CD4-positive, alpha-beta T cell (primary cell): ENCODE measurements around the gene DUSP18. TPM values are rescaled to one million over a fixed set of nuclear protein-coding genes. Genes with fewer than 3 reads are reported as not detected.
"Not testable (repeated sequence)": the region's sequence is repeated elsewhere in the genome, so short reads cannot be mapped to it uniquely, and the experiment has no call there.

Experiments
- ATAC-seq: fragments of 200-7000 bp; cut with Tn5 transposase; one replicate; pipeline ENCODE4 v1.10.0; 2022; ENCODE audit warnings: mild to moderate bottlenecking; ENCODE audit not compliant: poor library complexity
- CTCF ChIA-PET: fragments of 350-600 bp; sonication (Branson Sonifier 250); formaldehyde crosslinking; loops from one replicate; lab custom pipeline; 2021; ENCODE audit warnings: antibody characterized with exemption, inconsistent platforms; lab: Charles Lee
- POLR2A ChIA-PET: fragments of 350-600 bp; sonication (Branson Sonifier 250); formaldehyde crosslinking; loops from one replicate; lab custom pipeline; 2021; ENCODE audit warnings: antibody characterized with exemption, inconsistent platforms; lab: Charles Lee
- DNase-seq, 14 experiments: peaks; one replicate each; pipeline ENCODE4 v3.0.0-alpha.2; 2013 to 2020; ENCODE audit warnings: mixed read lengths in 2 of 14
- H3K27ac ChIP-seq, 2 donors: one replicate each; pipeline versions ENCODE4 v1.5.1 to v1.7.0; 2013; ENCODE audit warnings: low read length in 2 of 2, low read depth in 1 of 2, mild to moderate bottlenecking in 1 of 2
- H3K27me3 ChIP-seq, 2 experiments: 1 replicate in 1 of 2; 2 replicates in 1 of 2; pipeline versions ENCODE4 v1.6.1 to v1.7.0; 2013; ENCODE audit warnings: low read length in 2 of 2, control low read depth in 1 of 2, mild to moderate bottlenecking in 1 of 2, moderate library complexity in 1 of 2; ENCODE audit not compliant: insufficient read depth in 2 of 2, control insufficient read depth in 1 of 2
- H3K36me3 ChIP-seq: one replicate; pipeline ENCODE4 v1.6.1; 2013; ENCODE audit warnings: low read length, control low read depth; ENCODE audit not compliant: insufficient read depth
- H3K4me1 ChIP-seq: one replicate; pipeline ENCODE4 v1.6.1; 2013; ENCODE audit warnings: low read length, control low read depth; ENCODE audit not compliant: insufficient read depth
- H3K4me3 ChIP-seq: one replicate; pipeline ENCODE4 v1.5.1; 2013; ENCODE audit warnings: mild to moderate bottlenecking, low read length, moderate library complexity
- H3K9me3 ChIP-seq, 2 experiments: 1 replicate in 1 of 2; 2 replicates in 1 of 2; pipeline versions ENCODE4 v1.6.1 to v1.7.0; 2013; ENCODE audit warnings: low read length in 2 of 2, mild to moderate bottlenecking in 2 of 2, control low read depth in 1 of 2, moderate library complexity in 1 of 2; ENCODE audit not compliant: control insufficient read depth in 1 of 2, insufficient read depth in 1 of 2
- H3K27ac Mint-ChIP-seq: one replicate; pipeline ENCODE4 v1.8.0; 2020; ENCODE audit warnings: mixed read lengths
- H3K27me3 Mint-ChIP-seq: one replicate; pipeline ENCODE4 v1.8.0; 2021; ENCODE audit warnings: mixed read lengths
- H3K36me3 Mint-ChIP-seq: one replicate; pipeline ENCODE4 v1.8.0; 2021; ENCODE audit warnings: low read depth, mixed read lengths
- H3K4me1 Mint-ChIP-seq: one replicate; pipeline ENCODE4 v1.8.0; 2021; ENCODE audit warnings: low read depth, mixed read lengths
- H3K4me3 Mint-ChIP-seq: one replicate; pipeline ENCODE4 v1.8.0; 2020; ENCODE audit warnings: mild to moderate bottlenecking, mixed read lengths
- H3K9me3 Mint-ChIP-seq: one replicate; pipeline ENCODE4 v1.8.0; 2020; ENCODE audit warnings: mixed read lengths
- intact Hi-C, 2 experiments: fragments of 100-400 bp; cut with DNase I in 1 of 2; cut with micrococcal nuclease in 1 of 2; formaldehyde crosslinking; loops; one replicate each; pipeline versions ENCODE4 v1.15.1 to v1.9.0; 2023 to 2025; cut with DNase I, micrococcal nuclease
- total RNA-seq, 174 experiments: library from RNA in 2 of 174; stranded (reverse) in 2 of 174; gene quantifications; one replicate each; pipeline ENCODE4 v1.2.3 and lab custom pipeline; 2021 to 2026
- TF ChIP-seq, protein P1 (sequence below): fragments of 200-600 bp; IDR thresholded peaks from one replicate; pipeline ENCODE4 v1.8.0; 2022; ENCODE audit warnings: antibody characterized with exemption, mild to moderate bottlenecking

The DUSP18 gene
- total RNA-seq, 2 experiments from 2014 or later = 5.7 to 6.2 TPM

DNA sequence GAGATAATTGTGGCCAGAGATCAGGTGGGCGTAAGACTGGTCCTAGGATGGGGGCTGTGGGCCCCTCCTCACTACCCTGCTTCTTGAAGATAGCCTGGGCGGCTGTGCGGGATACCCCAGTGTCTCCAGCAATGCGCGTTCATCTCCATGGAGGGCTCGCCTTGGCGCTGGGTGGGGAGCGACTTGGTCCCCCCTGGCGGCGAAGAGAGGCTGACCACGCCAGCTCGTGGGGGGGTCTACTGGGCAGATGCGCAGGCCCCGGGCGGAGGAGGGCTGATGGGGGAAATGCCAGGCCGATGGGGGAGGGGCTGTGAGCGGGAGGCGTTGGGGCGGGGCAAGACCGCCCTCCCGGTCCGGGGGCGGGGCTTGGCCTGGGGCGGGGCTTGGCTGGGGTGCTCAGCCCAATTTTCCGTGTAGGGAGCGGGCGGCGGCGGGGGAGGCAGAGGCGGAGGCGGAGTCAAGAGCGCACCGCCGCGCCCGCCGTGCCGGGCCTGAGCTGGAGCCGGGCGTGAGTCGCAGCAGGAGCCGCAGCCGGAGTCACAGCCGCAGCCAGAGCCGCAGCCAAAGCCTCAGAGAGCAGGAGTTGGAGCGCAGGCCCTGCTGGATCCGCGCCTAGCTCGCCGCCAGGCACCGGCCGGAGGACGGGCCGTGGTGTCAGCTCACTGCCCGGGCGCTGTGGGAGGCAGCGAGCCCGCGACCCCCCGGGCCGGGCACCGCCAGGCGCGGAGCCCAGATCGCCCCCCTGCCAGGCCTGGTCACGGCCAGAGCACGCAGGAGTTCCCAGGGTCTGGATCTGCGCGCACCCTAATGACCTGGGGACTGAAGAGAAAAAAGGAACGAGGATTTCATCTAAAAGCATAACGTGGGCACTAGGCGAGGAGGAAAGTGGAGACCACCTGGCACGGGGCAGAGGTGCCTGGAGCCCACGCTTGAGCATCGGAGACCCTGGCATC, 32.1 kb downstream of the DUSP18 start, which contains the start of gene SLC35E4:
Gene SLC35E4 (plus strand): TSS at position 509 of the 953 bp plus-strand sequence. CDS start 670 bp downstream, outside the sequence.
- no peaks in the 10 kb centered on the region for H3K27me3 ChIP-seq
- H3K4me1 ChIP-seq = peaks cover 36% of the 10 kb centered on the region
- Mint-ChIP-seq H3K9me3 (no peaks in the 10 kb centered on the region), H3K4me3 (peak within 1 kb of the TSS; percentile 89), H3K27me3 (no peaks in the 10 kb centered on the region), H3K27ac (peak within 1 kb of the TSS; percentile 94), H3K4me1 (peaks cover 28% of the 10 kb centered on the region), H3K36me3 (no peaks in the 10 kb centered on the region)
- ATAC-seq (peak; percentile 87), DNase-seq (peak; percentile 90 to 98 (median 94))
- TF ChIP-seq, protein P1, sequence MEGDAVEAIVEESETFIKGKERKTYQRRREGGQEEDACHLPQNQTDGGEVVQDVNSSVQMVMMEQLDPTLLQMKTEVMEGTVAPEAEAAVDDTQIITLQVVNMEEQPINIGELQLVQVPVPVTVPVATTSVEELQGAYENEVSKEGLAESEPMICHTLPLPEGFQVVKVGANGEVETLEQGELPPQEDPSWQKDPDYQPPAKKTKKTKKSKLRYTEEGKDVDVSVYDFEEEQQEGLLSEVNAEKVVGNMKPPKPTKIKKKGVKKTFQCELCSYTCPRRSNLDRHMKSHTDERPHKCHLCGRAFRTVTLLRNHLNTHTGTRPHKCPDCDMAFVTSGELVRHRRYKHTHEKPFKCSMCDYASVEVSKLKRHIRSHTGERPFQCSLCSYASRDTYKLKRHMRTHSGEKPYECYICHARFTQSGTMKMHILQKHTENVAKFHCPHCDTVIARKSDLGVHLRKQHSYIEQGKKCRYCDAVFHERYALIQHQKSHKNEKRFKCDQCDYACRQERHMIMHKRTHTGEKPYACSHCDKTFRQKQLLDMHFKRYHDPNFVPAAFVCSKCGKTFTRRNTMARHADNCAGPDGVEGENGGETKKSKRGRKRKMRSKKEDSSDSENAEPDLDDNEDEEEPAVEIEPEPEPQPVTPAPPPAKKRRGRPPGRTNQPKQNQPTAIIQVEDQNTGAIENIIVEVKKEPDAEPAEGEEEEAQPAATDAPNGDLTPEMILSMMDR = no peak
- ChIA-PET POLR2A (interaction anchor here (0.6 to 2.5 kb wide), 19 partner anchors 10 to 711 kb away, joined by 3 to 14 read pairs (median 4); partner anchors contain the start of genes DUSP18, LIMK2, MORC2 and PATZ1), CTCF (interaction anchor here (0.7 to 2.0 kb wide), 10 partner anchors 14 to 472 kb away, joined by 3 to 13 read pairs (median 8); partner anchors contain the start of genes DUSP18 and SELENOM)
- intact Hi-C loops = loop anchor here (1.0 to 10.0 kb wide), 6 partner anchors 32 to 451 kb away; partner anchors contain the start of genes DUSP18 (in 1 of the 2), MORC2 (in 1 of the 2), OSBP2 (in 1 of the 2) and TUG1 (in 1 of the 2)
- H3K36me3 ChIP-seq = no peaks in the 10 kb centered on the region
- peaks cover 0 to 3% of the 10 kb centered on the region in 2 experiments for H3K9me3 ChIP-seq
- peak within 1 kb of the TSS; percentile 73 to 76 for H3K27ac ChIP-seq
- peak within 1 kb of the TSS; percentile 68 for H3K4me3 ChIP-seq

DNA sequence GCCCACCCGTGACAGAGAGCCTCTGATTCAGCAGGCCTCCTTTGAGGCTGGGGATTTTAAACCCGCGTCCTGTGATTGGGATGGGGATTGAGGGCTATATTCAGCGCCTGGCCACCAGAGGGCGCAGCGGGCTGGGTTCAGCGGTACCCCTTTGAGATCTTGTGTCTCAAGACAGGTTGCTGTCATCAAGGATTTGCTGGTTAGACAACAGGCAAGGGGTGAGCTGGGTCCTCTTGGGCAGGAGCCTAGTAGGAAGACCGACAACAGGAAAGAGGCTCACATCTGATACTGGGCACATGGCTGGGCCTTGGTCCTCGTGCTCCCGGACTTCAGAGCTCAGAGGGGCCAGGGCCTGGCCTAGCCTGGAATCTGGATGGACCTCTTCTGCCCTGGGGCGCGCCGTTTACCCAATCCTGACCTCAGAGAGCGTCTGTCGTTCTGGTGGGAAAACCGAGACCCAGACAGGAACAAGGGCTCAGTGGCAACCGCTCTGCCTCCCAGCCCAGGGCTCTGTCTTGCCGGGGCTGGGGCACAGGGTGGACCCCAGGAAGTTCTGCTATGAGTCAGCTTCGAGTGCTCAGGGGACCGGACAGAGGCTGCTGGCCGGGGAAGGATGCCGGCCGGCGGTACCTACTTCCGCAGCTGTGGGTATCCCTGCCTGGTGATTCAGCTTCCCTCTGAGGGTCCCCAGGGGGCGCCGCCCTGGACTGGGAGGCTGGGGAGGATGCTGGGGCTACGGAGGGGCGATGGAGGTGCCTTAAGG, 33.0 kb downstream of the DUSP18 start:
- peak overlapping the region; percentile 68 for H3K4me3 ChIP-seq
- H3K9me3 ChIP-seq = peaks cover 0 to 3% of the 10 kb centered on the region in 2 experiments
- CTCF ChIA-PET = interaction anchor here (0.6 to 2.0 kb wide), 19 partner anchors 8 to 833 kb away, joined by 3 to 13 read pairs (median 5); partner anchors contain the start of genes DUSP18, PIK3IP1, SELENOM and TCN2
- H3K27ac ChIP-seq = peak overlapping the region; percentile 73 to 76
- no peaks in the 10 kb centered on the region for H3K36me3 Mint-ChIP-seq
- H3K27me3 ChIP-seq = no peaks in the 10 kb centered on the region
- intact Hi-C loops = loop anchor here (1.0 to 10.0 kb wide), 11 partner anchors 33 to 598 kb away; partner anchors contain the start of genes DUSP18 (in 2 of the 2), MORC2 (in 1 of the 2), OSBP2 (in 1 of the 2) and TUG1 (in 1 of the 2)
- peaks cover 28% of the 10 kb centered on the region for H3K4me1 Mint-ChIP-seq
- TF ChIP-seq, protein P1 = peak; percentile 91
- peak overlapping the region; percentile 89 for H3K4me3 Mint-ChIP-seq
- ATAC-seq (peak; percentile 68), DNase-seq (peak; percentile 80 to 95 (median 89))
- POLR2A ChIA-PET = interaction anchor here (0.6 to 2.5 kb wide), 15 partner anchors 9 to 657 kb away, joined by 3 to 14 read pairs (median 4); partner anchors contain the start of genes DUSP18, LIMK2, MORC2 and PES1
- H3K27ac Mint-ChIP-seq = peak overlapping the region; percentile 94
- H3K4me1 ChIP-seq = peaks cover 36% of the 10 kb centered on the region
- no peaks in the 10 kb centered on the region for H3K9me3 Mint-ChIP-seq
- H3K36me3 ChIP-seq = no peaks in the 10 kb centered on the region
- H3K27me3 Mint-ChIP-seq = no peaks in the 10 kb centered on the region

DNA sequence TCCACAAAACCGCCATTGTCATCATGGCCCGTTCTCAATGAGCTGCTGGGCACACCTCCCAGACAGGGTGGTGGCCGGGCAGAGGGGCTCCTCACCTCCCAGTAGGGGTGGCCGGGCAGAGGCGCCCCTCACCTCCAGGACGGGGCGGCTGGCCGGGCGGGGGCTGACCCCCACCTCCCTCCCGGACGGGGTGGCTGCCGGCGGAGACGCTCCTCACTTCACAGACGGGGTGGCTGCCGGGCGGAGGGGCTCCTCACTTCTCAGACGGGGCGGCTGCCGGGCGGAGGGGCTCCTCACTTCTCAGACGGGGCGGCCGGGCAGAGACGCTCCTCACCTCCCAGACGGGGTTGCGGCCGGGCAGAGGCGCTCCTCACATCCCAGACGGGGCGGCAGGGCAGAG, 36.2 kb downstream of the DUSP18 start:
- H3K27me3 Mint-ChIP-seq, DNase-seq, H3K9me3 ChIP-seq, H3K4me3 ChIP-seq, H3K36me3 Mint-ChIP-seq, H3K27ac ChIP-seq, H3K36me3 ChIP-seq, H3K27me3 ChIP-seq, H3K27ac Mint-ChIP-seq, H3K9me3 Mint-ChIP-seq, CTCF ChIA-PET, POLR2A ChIA-PET, ATAC-seq, H3K4me3 Mint-ChIP-seq: not testable (repeated sequence)
- peaks cover 19% of the 10 kb centered on the region for H3K4me1 Mint-ChIP-seq
- H3K4me1 ChIP-seq = peaks cover 21% of the 10 kb centered on the region
- intact Hi-C loops = loop anchor here in 1 of 2 experiments (5.0 to 10.0 kb wide), 3 partner anchors 63 to 601 kb away; partner anchors contain the start of gene OSBP2
